Peyer's patch (tissue), 4 donors: ENCODE measurements around the gene ILDR2.

Source experiments
- POLR2A ChIP-seq, 2 donors: fragments of 450-650 bp; IDR thresholded peaks; one replicate each; pipeline ENCODE4 v1.5.1; 2017; ENCODE audit warnings: antibody characterized with exemption in 2 of 2, mild to moderate bottlenecking in 2 of 2, moderate library complexity in 2 of 2
- TF ChIP-seq, protein P1 (sequence below), 6 experiments: fragments of 450-650 bp in 4 of 6; fragments of 200-600 bp in 2 of 6; sonication (generic) in 1 of 6; IDR thresholded peaks; one replicate each; pipeline ENCODE4 v1.5.1; 2017 to 2019; ENCODE audit warnings: antibody characterized with exemption in 6 of 6, mild to moderate bottlenecking in 3 of 6, moderate library complexity in 1 of 6

DNA sequence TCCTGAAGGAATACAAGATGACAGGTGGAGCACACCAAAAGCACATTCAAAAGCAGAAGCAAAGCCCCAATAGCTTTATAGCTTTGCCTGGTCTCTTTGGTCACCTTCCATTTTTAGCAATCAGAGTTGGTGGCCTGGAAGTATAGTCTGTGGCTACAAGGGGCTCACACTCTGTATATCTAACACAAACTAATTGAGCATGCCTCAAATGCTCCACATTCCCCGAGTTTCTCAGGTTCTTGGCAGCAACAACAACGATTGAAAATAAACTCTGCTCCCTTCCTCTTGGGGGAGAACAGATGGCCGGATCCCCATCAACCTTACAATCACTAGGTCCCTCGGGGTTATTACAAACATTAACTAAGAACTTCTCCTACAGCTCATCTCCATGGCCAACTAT lies 74.4 kb downstream of the ILDR2 start:
- TF ChIP-seq POLR2A (IDR thresholded peaks at IDR 0.05), result no peak
- TF ChIP-seq, protein P1, sequence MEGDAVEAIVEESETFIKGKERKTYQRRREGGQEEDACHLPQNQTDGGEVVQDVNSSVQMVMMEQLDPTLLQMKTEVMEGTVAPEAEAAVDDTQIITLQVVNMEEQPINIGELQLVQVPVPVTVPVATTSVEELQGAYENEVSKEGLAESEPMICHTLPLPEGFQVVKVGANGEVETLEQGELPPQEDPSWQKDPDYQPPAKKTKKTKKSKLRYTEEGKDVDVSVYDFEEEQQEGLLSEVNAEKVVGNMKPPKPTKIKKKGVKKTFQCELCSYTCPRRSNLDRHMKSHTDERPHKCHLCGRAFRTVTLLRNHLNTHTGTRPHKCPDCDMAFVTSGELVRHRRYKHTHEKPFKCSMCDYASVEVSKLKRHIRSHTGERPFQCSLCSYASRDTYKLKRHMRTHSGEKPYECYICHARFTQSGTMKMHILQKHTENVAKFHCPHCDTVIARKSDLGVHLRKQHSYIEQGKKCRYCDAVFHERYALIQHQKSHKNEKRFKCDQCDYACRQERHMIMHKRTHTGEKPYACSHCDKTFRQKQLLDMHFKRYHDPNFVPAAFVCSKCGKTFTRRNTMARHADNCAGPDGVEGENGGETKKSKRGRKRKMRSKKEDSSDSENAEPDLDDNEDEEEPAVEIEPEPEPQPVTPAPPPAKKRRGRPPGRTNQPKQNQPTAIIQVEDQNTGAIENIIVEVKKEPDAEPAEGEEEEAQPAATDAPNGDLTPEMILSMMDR (IDR thresholded peaks at IDR 0.05), result no peak
